Neural cell (in vitro differentiated cells): Measurements from ENCODE around the gene PEAR1.

Source experiments
- EP300 ChIP-seq: fragments of 450-650 bp; conservative IDR thresholded peaks from 2 replicates; pipeline ENCODE4 v1.6.1; 2014; ENCODE audit warnings: antibody characterized with exemption, mild to moderate bottlenecking, moderate library complexity; ENCODE audit not compliant: poor library complexity, severe bottlenecking
- POLR2AphosphoS5 ChIP-seq: IDR thresholded peaks from 2 replicates; pipeline ENCODE4 v1.6.1; 2012
- SMC3 ChIP-seq: fragments of 450-650 bp; conservative IDR thresholded peaks from 2 replicates; pipeline ENCODE4 v1.6.1; 2014; ENCODE audit warnings: antibody characterized with exemption, mild to moderate bottlenecking, moderate library complexity; ENCODE audit not compliant: poor library complexity
- TF ChIP-seq, protein P1 (sequence below): fragments of 450-650 bp; IDR thresholded peaks from 2 replicates; pipeline ENCODE4 v1.5.1; 2014; ENCODE audit warnings: antibody characterized with exemption, mild to moderate bottlenecking, moderate library complexity; ENCODE audit not compliant: poor library complexity, severe bottlenecking

DNA sequence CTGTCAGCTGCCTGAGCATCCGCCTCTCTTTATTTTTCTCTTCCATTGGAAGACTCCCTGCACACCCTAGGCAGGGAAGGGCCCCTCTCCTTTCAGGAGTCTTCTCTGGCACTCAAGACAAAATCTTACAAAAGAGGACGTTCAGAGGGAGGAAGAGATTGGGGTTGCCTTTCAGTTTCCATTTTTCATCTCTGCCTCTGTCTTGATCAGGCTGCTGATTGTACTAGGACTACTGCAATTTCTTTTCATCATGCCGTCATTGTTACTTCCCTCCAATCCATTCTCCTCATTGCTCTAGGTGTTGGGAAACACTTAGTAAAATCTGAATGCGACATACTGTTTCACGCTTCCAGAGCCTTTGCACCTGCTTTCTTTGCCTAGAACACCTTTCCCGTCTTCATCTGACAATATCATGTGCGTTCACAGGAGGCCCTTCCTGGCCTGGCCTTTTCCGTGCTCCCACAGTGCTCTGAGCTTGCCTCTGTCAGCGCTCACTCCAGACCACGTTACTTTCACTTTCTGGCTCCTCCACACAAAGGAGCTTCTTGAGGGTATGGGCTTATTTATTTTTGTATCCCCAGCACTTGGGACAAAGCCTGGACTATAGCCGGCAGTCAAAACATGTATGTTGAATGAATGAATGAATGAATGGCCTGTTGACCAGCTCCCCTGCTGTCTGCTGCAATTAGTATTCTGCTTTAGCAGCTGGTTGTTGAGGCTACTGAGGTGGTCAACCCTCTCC lies 37.9 kb downstream of the PEAR1 start:
- TF ChIP-seq POLR2AphosphoS5 (no peak), SMC3 (no peak), EP300 (no peak)
- TF ChIP-seq, protein P1, sequence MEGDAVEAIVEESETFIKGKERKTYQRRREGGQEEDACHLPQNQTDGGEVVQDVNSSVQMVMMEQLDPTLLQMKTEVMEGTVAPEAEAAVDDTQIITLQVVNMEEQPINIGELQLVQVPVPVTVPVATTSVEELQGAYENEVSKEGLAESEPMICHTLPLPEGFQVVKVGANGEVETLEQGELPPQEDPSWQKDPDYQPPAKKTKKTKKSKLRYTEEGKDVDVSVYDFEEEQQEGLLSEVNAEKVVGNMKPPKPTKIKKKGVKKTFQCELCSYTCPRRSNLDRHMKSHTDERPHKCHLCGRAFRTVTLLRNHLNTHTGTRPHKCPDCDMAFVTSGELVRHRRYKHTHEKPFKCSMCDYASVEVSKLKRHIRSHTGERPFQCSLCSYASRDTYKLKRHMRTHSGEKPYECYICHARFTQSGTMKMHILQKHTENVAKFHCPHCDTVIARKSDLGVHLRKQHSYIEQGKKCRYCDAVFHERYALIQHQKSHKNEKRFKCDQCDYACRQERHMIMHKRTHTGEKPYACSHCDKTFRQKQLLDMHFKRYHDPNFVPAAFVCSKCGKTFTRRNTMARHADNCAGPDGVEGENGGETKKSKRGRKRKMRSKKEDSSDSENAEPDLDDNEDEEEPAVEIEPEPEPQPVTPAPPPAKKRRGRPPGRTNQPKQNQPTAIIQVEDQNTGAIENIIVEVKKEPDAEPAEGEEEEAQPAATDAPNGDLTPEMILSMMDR: no peak
